HEK293 (cell line): ENCODE data around the gene TMEM170B.

Experiments
- CTCF ChIA-PET: fragments of 350-600 bp; formaldehyde crosslinking; extraction: SDS; loops from one replicate; lab custom pipeline; 2021; ENCODE audit warnings: antibody characterized with exemption; lab: Yijun Ruan, JAX
- POLR2A ChIA-PET: fragments of 300-600 bp; formaldehyde crosslinking; extraction: SDS; loops from one replicate; lab custom pipeline; 2020; ENCODE audit warnings: antibody characterized with exemption, inconsistent platforms; lab: Yijun Ruan, JAX
- H3K27ac ChIP-seq: fragments of 200-500 bp; sonication (Bioruptor generic); 2 replicates; pipeline ENCODE4 v1.5.1; 2014; ENCODE audit warnings: low read depth, low read length, control low read depth, inconsistent platforms; ENCODE audit errors: extremely low read depth
- H3K36me3 ChIP-seq, 2 experiments: fragments of 200-500 bp in 1 of 2; sonication (Bioruptor generic) in 1 of 2; 1 replicate in 1 of 2; 2 replicates in 1 of 2; pipeline ENCODE4 v1.5.1; 2014 to 2017; ENCODE audit warnings: inconsistent platforms in 2 of 2, low read length in 2 of 2; ENCODE audit not compliant: control insufficient read depth in 2 of 2, insufficient read depth in 1 of 2
- H3K4me1 ChIP-seq: fragments of 200-500 bp; sonication (Bioruptor generic); 2 replicates; pipeline ENCODE4 v1.5.1; 2014; ENCODE audit warnings: mild to moderate bottlenecking, low read length, inconsistent platforms; ENCODE audit not compliant: control insufficient read depth, insufficient read depth
- H3K4me3 ChIP-seq: 2 replicates; pipeline ENCODE4 v1.5.1; 2011; ENCODE audit warnings: low read depth, mild to moderate bottlenecking, control low read depth, low read length, moderate library complexity
- H3K9me3 ChIP-seq: fragments of 200-500 bp; sonication (Bioruptor generic); 2 replicates; pipeline ENCODE4 v1.5.1; 2014; ENCODE audit warnings: low read depth, low read length, inconsistent platforms; ENCODE audit not compliant: control insufficient read depth, insufficient read depth
- REPIN1 ChIP-seq: fragments of 450-650 bp; formaldehyde crosslinking; IDR thresholded peaks from 2 replicates; pipeline ENCODE4 v1.5.1; 2017; ENCODE audit warnings: missing biosample characterization, missing genetic modification characterization, low read depth
- ZFHX2 ChIP-seq: fragments of 450-650 bp; formaldehyde crosslinking; conservative IDR thresholded peaks from 2 replicates; pipeline ENCODE4 v1.5.1; 2016; ENCODE audit warnings: missing biosample characterization, missing genetic modification characterization
- ZFP37 ChIP-seq: fragments of 450-650 bp; formaldehyde crosslinking; IDR thresholded peaks from 2 replicates; pipeline ENCODE4 v1.5.1; 2016; ENCODE audit warnings: missing biosample characterization, missing genetic modification characterization
- ZIC2 ChIP-seq: fragments of 450-650 bp; formaldehyde crosslinking; IDR thresholded peaks from 2 replicates; pipeline ENCODE4 v1.5.1; 2016; ENCODE audit warnings: missing biosample characterization, missing genetic modification characterization
- ZNF335 ChIP-seq: fragments of 450-650 bp; formaldehyde crosslinking; conservative IDR thresholded peaks from 2 replicates; pipeline ENCODE4 v1.5.1; 2016; ENCODE audit warnings: missing biosample characterization, missing genetic modification characterization
- ZNF394 ChIP-seq: fragments of 450-650 bp; formaldehyde crosslinking; IDR thresholded peaks from 2 replicates; pipeline ENCODE4 v1.5.1; 2016; ENCODE audit warnings: missing biosample characterization, missing genetic modification characterization, mild to moderate bottlenecking, moderate library complexity, borderline replicate concordance
- ZNF423 ChIP-seq: fragments of 450-650 bp; formaldehyde crosslinking; IDR thresholded peaks from 2 replicates; pipeline ENCODE4 v1.5.1; 2016; ENCODE audit warnings: missing biosample characterization, missing genetic modification characterization
- ZNF426 ChIP-seq: fragments of 450-650 bp; formaldehyde crosslinking; IDR thresholded peaks from 2 replicates; pipeline ENCODE4 v1.5.1; 2017; ENCODE audit warnings: missing biosample characterization, missing genetic modification characterization, mild to moderate bottlenecking, inconsistent platforms, moderate library complexity
- ZNF433 ChIP-seq: fragments of 450-650 bp; formaldehyde crosslinking; IDR thresholded peaks from 2 replicates; pipeline ENCODE4 v1.5.1; 2016; ENCODE audit warnings: missing biosample characterization, missing genetic modification characterization, low read depth
- ZNF561 ChIP-seq: fragments of 450-650 bp; IDR thresholded peaks from 2 replicates; pipeline ENCODE4 v1.5.1; 2018; ENCODE audit warnings: missing biosample characterization, missing genetic modification characterization, borderline replicate concordance
- ZNF677 ChIP-seq: fragments of 450-650 bp; IDR thresholded peaks from 2 replicates; pipeline ENCODE4 v1.5.0; 2018; ENCODE audit warnings: missing biosample characterization, mild to moderate bottlenecking, missing genetic modification characterization, moderate library complexity
- ZNF777 ChIP-seq: fragments of 450-650 bp; formaldehyde crosslinking; IDR thresholded peaks from 2 replicates; pipeline ENCODE4 v1.5.1; 2017; ENCODE audit warnings: missing biosample characterization, missing genetic modification characterization, borderline replicate concordance
- ZNF792 ChIP-seq: fragments of 450-650 bp; formaldehyde crosslinking; IDR thresholded peaks from 2 replicates; pipeline ENCODE4 v1.5.1; 2016; ENCODE audit warnings: missing biosample characterization, missing genetic modification characterization
- ZSCAN30 ChIP-seq: fragments of 450-650 bp; IDR thresholded peaks from 2 replicates; pipeline ENCODE4 v1.5.1; 2018; ENCODE audit warnings: missing biosample characterization, mild to moderate bottlenecking, missing genetic modification characterization, moderate library complexity
- TF ChIP-seq, protein P1 (sequence below): fragments of 450-650 bp; formaldehyde crosslinking; IDR thresholded peaks from 2 replicates; pipeline ENCODE4 v1.5.1; 2016; ENCODE audit warnings: missing biosample characterization, missing genetic modification characterization, borderline replicate concordance
- TF ChIP-seq, protein P2 (sequence below): fragments of 450-650 bp; IDR thresholded peaks from 2 replicates; pipeline ENCODE4 v1.5.1; 2018; ENCODE audit warnings: missing biosample characterization, missing genetic modification characterization
- TF ChIP-seq, protein P3 (sequence below): fragments of 450-650 bp; formaldehyde crosslinking; IDR thresholded peaks from 2 replicates; pipeline ENCODE4 v1.5.1; 2016; ENCODE audit warnings: missing biosample characterization, missing genetic modification characterization
- TF ChIP-seq, protein P4 (sequence below): fragments of 450-650 bp; formaldehyde crosslinking; IDR thresholded peaks from 2 replicates; pipeline ENCODE4 v1.5.1; 2017; ENCODE audit warnings: missing biosample characterization, missing genetic modification characterization

Gene TMEM170B

DNA sequence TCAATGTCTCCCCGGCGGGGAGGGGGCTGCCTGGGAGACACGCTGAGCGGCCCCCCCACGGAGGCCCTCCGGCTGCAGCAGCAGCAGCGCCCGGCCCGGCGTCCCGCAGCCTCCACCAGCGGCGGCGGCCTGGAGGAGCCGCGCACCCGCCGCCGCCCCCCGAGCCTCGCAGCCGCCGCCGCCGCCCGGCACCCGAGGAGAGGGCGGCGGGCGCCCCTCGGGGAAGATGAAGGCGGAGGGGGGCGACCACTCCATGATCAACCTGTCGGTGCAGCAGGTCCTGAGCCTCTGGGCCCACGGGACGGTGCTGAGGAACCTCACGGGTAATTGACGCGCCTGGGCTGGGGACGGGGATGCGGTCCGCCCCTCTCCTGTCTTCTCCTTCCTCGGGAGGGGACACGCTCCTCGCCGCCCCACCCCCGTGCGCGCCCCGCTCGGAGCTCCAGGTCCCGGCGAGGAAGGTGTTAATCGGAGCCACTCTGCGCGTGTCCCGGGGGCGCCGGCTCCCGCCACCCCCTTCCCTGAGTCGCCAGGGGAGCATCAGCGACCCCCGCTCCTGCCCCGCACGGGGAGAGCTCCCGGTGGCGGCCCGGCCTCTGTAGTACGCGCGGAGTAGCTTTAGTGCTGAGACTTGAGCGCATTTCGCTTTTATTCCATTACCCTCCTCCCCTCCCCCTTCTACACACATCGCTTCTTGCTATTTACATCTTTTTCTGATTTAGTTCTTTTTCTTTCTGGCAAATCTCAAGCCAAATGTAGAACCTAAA lies 686 bp downstream of the TMEM170B start (continued):
- TF ChIP-seq, protein P1, sequence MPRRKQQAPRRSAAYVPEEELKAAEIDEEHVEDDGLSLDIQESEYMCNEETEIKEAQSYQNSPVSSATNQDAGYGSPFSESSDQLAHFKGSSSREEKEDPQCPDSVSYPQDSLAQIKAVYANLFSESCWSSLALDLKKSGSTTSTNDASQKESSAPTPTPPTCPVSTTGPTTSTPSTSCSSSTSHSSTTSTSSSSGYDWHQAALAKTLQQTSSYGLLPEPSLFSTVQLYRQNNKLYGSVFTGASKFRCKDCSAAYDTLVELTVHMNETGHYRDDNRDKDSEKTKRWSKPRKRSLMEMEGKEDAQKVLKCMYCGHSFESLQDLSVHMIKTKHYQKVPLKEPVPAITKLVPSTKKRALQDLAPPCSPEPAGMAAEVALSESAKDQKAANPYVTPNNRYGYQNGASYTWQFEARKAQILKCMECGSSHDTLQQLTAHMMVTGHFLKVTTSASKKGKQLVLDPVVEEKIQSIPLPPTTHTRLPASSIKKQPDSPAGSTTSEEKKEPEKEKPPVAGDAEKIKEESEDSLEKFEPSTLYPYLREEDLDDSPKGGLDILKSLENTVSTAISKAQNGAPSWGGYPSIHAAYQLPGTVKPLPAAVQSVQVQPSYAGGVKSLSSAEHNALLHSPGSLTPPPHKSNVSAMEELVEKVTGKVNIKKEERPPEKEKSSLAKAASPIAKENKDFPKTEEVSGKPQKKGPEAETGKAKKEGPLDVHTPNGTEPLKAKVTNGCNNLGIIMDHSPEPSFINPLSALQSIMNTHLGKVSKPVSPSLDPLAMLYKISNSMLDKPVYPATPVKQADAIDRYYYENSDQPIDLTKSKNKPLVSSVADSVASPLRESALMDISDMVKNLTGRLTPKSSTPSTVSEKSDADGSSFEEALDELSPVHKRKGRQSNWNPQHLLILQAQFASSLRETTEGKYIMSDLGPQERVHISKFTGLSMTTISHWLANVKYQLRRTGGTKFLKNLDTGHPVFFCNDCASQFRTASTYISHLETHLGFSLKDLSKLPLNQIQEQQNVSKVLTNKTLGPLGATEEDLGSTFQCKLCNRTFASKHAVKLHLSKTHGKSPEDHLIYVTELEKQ (tag by site-specific recombination) = no peak
- TF ChIP-seq ZNF777 (tag by site-specific recombination) = peak; percentile 48; the same call in 1 of the 2 replicates
- TF ChIP-seq ZNF792 (tag by site-specific recombination) = no peak
- TF ChIP-seq ZNF394 (tag by site-specific recombination) = peak; percentile 94
- TF ChIP-seq ZFHX2 (tag by site-specific recombination) = peak; percentile 37; the same call in 1 of the 2 replicates
- peak; percentile 27; the same call in 1 of the 2 replicates for TF ChIP-seq ZIC2

DNA sequence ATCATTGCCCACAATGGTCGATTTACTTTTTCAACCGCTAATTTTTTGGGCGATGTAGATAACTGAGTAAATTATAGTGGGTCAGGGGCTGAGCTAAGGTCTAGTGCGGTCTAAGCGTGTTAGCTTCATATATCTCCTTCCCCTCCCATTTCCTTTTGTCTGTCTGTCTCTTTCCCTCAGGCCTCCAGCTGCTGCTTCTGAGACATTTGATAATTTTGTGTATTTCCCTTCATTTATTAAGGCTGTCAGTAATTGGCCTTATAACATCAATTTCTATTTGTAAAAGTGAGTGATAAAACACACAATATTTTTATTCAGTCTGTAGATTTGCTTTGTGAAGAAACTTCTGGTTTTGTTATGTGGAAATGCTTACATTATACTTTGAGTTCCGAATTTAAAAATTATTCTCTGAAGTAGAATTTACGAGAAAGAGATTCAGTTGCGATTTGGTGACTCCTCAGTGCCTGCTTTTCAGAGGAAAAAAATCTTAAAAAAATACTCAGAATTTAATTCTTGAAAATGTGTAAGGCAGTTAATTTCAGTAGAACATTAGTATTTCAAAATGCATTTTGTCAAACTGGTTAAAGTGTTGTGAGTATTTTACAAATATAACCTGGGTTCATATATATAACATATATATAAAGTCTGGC lies 1.4 kb downstream of the TMEM170B start:
- ChIA-PET POLR2A (interaction anchor here (1.1 to 1.6 kb wide), 4 partner anchors 12 to 37 kb away, joined by 3 to 7 read pairs (median 3); no protein-coding TSS in a partner anchor), CTCF (interaction anchor here (1.0 to 1.2 kb wide), 4 partner anchors 12 to 367 kb away, joined by 3 to 4 read pairs (median 3); no protein-coding TSS in a partner anchor)
- peak; percentile 66 for TF ChIP-seq ZNF335 (tag by site-specific recombination)
- TF ChIP-seq ZNF777 (tag by site-specific recombination) = no peak
- TF ChIP-seq ZNF677 = no peak

DNA sequence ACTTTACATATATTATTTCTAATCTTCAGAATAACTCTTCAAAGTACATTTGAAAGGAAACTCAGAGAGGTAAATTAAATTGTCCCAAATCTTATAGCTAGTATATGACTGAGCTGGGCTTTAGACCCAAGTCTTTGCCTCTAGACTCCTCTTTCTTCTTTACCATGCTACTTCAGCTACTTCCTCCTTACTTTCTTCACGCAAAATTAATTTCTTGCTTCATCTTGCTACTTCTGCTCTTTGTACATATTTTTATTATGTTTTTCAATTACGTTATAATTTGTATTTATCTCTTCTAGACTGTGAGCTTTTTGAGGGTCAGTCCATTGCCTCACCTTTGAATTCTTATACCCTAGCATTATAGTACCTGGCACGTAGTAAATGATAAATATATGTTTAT lies 5.3 kb downstream of the TMEM170B start:
- POLR2A ChIA-PET = no interaction called here
- CTCF ChIA-PET = interaction anchor here (0.5 to 1.3 kb wide), 6 partner anchors 21 to 735 kb away, joined by 3 to 5 read pairs (median 4); no protein-coding TSS in a partner anchor
- Histone ChIP-seq H3K27ac (no peak overlapping the region), H3K9me3 (no peaks in the 10 kb centered on the region), H3K4me3 (no peak overlapping the region)
- TF ChIP-seq, protein P2, sequence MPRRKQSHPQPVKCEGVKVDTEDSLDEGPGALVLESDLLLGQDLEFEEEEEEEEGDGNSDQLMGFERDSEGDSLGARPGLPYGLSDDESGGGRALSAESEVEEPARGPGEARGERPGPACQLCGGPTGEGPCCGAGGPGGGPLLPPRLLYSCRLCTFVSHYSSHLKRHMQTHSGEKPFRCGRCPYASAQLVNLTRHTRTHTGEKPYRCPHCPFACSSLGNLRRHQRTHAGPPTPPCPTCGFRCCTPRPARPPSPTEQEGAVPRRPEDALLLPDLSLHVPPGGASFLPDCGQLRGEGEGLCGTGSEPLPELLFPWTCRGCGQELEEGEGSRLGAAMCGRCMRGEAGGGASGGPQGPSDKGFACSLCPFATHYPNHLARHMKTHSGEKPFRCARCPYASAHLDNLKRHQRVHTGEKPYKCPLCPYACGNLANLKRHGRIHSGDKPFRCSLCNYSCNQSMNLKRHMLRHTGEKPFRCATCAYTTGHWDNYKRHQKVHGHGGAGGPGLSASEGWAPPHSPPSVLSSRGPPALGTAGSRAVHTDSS (tag by site-specific recombination) = no peak
- no peak for TF ChIP-seq ZNF433 (tag by site-specific recombination)
- TF ChIP-seq ZNF561 (tag by site-specific recombination) = no peak
- TF ChIP-seq ZSCAN30 (tag by site-specific recombination) = no peak
- TF ChIP-seq, protein P3, sequence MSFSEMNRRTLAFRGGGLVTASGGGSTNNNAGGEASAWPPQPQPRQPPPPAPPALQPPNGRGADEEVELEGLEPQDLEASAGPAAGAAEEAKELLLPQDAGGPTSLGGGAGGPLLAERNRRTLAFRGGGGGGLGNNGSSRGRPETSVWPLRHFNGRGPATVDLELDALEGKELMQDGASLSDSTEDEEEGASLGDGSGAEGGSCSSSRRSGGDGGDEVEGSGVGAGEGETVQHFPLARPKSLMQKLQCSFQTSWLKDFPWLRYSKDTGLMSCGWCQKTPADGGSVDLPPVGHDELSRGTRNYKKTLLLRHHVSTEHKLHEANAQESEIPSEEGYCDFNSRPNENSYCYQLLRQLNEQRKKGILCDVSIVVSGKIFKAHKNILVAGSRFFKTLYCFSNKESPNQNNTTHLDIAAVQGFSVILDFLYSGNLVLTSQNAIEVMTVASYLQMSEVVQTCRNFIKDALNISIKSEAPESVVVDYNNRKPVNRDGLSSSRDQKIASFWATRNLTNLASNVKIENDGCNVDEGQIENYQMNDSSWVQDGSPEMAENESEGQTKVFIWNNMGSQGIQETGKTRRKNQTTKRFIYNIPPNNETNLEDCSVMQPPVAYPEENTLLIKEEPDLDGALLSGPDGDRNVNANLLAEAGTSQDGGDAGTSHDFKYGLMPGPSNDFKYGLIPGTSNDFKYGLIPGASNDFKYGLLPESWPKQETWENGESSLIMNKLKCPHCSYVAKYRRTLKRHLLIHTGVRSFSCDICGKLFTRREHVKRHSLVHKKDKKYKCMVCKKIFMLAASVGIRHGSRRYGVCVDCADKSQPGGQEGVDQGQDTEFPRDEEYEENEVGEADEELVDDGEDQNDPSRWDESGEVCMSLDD (tag by site-specific recombination) = no peak
- TF ChIP-seq, protein P4, sequence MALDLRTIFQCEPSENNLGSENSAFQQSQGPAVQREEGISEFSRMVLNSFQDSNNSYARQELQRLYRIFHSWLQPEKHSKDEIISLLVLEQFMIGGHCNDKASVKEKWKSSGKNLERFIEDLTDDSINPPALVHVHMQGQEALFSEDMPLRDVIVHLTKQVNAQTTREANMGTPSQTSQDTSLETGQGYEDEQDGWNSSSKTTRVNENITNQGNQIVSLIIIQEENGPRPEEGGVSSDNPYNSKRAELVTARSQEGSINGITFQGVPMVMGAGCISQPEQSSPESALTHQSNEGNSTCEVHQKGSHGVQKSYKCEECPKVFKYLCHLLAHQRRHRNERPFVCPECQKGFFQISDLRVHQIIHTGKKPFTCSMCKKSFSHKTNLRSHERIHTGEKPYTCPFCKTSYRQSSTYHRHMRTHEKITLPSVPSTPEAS (tag by site-specific recombination) = no peak
- no peak for TF ChIP-seq ZNF423 (tag by site-specific recombination)
- no peak for TF ChIP-seq ZNF426 (tag by site-specific recombination)
- TF ChIP-seq REPIN1 = no peak
- no peak for TF ChIP-seq ZFP37
- TF ChIP-seq, all 188 proteins: peak for 0
- H3K4me1 ChIP-seq = 0 out of 2 replicates have a peak, but pooled peaks cover 2% of the 10 kb centered on the region
- no peaks in the 10 kb centered on the region for H3K36me3 ChIP-seq

More for the DNA sequence above, 1.4 kb downstream of the TMEM170B start:
- Histone ChIP-seq H3K9me3 (no peaks in the 10 kb centered on the region), H3K4me3 (peak overlapping the region; percentile 68), H3K27ac (no peak overlapping the region), H3K4me1 (peaks cover 16% of the 10 kb centered on the region), H3K36me3 (no peaks in the 10 kb centered on the region)
